Spleen (tissue), 7 donors: ENCODE results near the gene ZBTB3.

Experiments used
- CTCF ChIP-seq, 11 experiments: fragments of 200-600 bp in 7 of 11; fragments of 450-650 bp in 4 of 11; sonication (generic) in 4 of 11; IDR thresholded peaks in 8 of 11; conservative IDR thresholded peaks in 3 of 11; 1 replicate in 7 of 11; 2 replicates in 4 of 11; pipeline versions ENCODE4 v1.4.0 to v1.8.0; 2016 to 2021; ENCODE audit warnings: antibody characterized with exemption in 11 of 11, inconsistent platforms in 4 of 11, mild to moderate bottlenecking in 1 of 11
- POLR2A ChIP-seq, 3 donors: fragments of 450-650 bp; IDR thresholded peaks; one replicate each; pipeline ENCODE4 v1.5.1; 2017; ENCODE audit warnings: antibody characterized with exemption in 3 of 3, mild to moderate bottlenecking in 1 of 3
- POLR2AphosphoS5 ChIP-seq, 3 donors: sonication (generic); formaldehyde crosslinking; IDR thresholded peaks; one replicate each; pipeline ENCODE4 v1.5.1; 2017; ENCODE audit warnings: antibody characterized with exemption in 3 of 3
- donor health status: DM: no; HTN: no; CAD: no; lungs with moderate emphysema.
- donor health status: DM: no; HTN: no; CAD: no.
- donor health status: DM: no; HTN: no; CAD: no.

- TF ChIP-seq CTCF (IDR thresholded peaks at IDR 0.05 in 8 of 11, conservative IDR thresholded peaks at IDR 0.05 in 3 of 11) (no peak), POLR2AphosphoS5 (IDR thresholded peaks at IDR 0.05) (no peak), POLR2A (IDR thresholded peaks at IDR 0.05) (no peak)
Measured at GRCh38 chr11:62774407-62774806, 20.4 kb upstream of the ZBTB3 start.
